Breast epithelium (tissue), 3 donors: Measurements from ENCODE around the gene SLC32A1.

ENCODE experiments used
- POLR2AphosphoS5 ChIP-seq, 3 donors: sonication (generic); formaldehyde crosslinking; IDR thresholded peaks; one replicate each; pipeline ENCODE4 v1.6.1; 2017; ENCODE audit warnings: antibody characterized with exemption in 3 of 3
- TF ChIP-seq, protein P1 (sequence below), 3 donors: fragments of 450-650 bp; IDR thresholded peaks; one replicate each; pipeline ENCODE4 v1.5.1; 2016 to 2017; ENCODE audit warnings: antibody characterized with exemption in 3 of 3, mild to moderate bottlenecking in 3 of 3, moderate library complexity in 3 of 3

DNA sequence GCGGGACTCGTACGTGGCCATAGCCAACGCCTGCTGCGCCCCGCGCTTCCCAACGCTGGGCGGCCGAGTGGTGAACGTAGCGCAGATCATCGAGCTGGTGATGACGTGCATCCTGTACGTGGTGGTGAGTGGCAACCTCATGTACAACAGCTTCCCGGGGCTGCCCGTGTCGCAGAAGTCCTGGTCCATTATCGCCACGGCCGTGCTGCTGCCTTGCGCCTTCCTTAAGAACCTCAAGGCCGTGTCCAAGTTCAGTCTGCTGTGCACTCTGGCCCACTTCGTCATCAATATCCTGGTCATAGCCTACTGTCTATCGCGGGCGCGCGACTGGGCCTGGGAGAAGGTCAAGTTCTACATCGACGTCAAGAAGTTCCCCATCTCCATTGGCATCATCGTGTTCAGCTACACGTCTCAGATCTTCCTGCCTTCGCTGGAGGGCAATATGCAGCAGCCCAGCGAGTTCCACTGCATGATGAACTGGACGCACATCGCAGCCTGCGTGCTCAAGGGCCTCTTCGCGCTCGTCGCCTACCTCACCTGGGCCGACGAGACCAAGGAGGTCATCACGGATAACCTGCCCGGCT, 3.4 kb downstream of the SLC32A1 start:
- TF ChIP-seq, protein P1, sequence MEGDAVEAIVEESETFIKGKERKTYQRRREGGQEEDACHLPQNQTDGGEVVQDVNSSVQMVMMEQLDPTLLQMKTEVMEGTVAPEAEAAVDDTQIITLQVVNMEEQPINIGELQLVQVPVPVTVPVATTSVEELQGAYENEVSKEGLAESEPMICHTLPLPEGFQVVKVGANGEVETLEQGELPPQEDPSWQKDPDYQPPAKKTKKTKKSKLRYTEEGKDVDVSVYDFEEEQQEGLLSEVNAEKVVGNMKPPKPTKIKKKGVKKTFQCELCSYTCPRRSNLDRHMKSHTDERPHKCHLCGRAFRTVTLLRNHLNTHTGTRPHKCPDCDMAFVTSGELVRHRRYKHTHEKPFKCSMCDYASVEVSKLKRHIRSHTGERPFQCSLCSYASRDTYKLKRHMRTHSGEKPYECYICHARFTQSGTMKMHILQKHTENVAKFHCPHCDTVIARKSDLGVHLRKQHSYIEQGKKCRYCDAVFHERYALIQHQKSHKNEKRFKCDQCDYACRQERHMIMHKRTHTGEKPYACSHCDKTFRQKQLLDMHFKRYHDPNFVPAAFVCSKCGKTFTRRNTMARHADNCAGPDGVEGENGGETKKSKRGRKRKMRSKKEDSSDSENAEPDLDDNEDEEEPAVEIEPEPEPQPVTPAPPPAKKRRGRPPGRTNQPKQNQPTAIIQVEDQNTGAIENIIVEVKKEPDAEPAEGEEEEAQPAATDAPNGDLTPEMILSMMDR (IDR thresholded peaks at IDR 0.05): no peak
- no peak for TF ChIP-seq POLR2AphosphoS5 (IDR thresholded peaks at IDR 0.05)
